Neural cell (in vitro differentiated cells): ENCODE measurements around the gene NUP50.

Experiments
- EP300 ChIP-seq: fragments of 450-650 bp; conservative IDR thresholded peaks from 2 replicates; pipeline ENCODE4 v1.6.1; 2014; ENCODE audit warnings: antibody characterized with exemption, mild to moderate bottlenecking, moderate library complexity; ENCODE audit not compliant: poor library complexity, severe bottlenecking
- EZH2 ChIP-seq: fragments of 200-600, 300-800 bp; shearing (Covaris generic), sonication (generic); IDR thresholded peaks from 2 replicates; pipeline ENCODE4 v1.6.1; 2014; ENCODE audit warnings: antibody characterized with exemption, low read length, borderline replicate concordance, mild to moderate bottlenecking; ENCODE audit not compliant: insufficient read depth, poor library complexity, severe bottlenecking
- POLR2AphosphoS5 ChIP-seq: IDR thresholded peaks from 2 replicates; pipeline ENCODE4 v1.6.1; 2012
- SMC3 ChIP-seq: fragments of 450-650 bp; conservative IDR thresholded peaks from 2 replicates; pipeline ENCODE4 v1.6.1; 2014; ENCODE audit warnings: antibody characterized with exemption, mild to moderate bottlenecking, moderate library complexity; ENCODE audit not compliant: poor library complexity
- TF ChIP-seq, protein P1 (sequence below): fragments of 450-650 bp; IDR thresholded peaks from 2 replicates; pipeline ENCODE4 v1.5.1; 2014; ENCODE audit warnings: antibody characterized with exemption, mild to moderate bottlenecking, moderate library complexity; ENCODE audit not compliant: poor library complexity, severe bottlenecking
- TF ChIP-seq, protein P2 (sequence below): IDR thresholded peaks from 2 replicates; pipeline ENCODE4 v1.6.1; 2012; ENCODE audit warnings: borderline replicate concordance

DNA sequence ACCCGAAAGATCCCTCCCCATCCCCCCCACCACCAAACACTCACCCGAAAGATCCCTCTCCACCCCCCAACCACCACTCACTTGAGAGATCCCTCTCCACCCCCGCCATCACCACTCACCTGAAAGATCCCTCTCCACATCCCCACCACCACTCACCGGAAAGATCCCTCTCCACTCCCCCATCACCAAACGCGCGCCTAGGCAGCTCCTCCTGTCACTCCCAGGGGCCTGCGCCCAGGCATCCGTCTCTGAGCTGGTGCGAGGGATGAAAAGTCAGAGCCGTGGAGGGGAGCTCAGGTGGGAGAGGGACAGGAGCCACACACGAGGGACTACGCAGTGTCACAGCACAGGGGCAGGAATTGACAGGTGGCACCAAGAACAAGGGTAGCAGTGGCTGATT lies 65.5 kb downstream of the NUP50 start:
- TF ChIP-seq, protein P1, sequence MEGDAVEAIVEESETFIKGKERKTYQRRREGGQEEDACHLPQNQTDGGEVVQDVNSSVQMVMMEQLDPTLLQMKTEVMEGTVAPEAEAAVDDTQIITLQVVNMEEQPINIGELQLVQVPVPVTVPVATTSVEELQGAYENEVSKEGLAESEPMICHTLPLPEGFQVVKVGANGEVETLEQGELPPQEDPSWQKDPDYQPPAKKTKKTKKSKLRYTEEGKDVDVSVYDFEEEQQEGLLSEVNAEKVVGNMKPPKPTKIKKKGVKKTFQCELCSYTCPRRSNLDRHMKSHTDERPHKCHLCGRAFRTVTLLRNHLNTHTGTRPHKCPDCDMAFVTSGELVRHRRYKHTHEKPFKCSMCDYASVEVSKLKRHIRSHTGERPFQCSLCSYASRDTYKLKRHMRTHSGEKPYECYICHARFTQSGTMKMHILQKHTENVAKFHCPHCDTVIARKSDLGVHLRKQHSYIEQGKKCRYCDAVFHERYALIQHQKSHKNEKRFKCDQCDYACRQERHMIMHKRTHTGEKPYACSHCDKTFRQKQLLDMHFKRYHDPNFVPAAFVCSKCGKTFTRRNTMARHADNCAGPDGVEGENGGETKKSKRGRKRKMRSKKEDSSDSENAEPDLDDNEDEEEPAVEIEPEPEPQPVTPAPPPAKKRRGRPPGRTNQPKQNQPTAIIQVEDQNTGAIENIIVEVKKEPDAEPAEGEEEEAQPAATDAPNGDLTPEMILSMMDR: no peak
- TF ChIP-seq EZH2 (no peak), POLR2AphosphoS5 (no peak), SMC3 (no peak), EP300 (no peak)
- TF ChIP-seq, protein P2, sequence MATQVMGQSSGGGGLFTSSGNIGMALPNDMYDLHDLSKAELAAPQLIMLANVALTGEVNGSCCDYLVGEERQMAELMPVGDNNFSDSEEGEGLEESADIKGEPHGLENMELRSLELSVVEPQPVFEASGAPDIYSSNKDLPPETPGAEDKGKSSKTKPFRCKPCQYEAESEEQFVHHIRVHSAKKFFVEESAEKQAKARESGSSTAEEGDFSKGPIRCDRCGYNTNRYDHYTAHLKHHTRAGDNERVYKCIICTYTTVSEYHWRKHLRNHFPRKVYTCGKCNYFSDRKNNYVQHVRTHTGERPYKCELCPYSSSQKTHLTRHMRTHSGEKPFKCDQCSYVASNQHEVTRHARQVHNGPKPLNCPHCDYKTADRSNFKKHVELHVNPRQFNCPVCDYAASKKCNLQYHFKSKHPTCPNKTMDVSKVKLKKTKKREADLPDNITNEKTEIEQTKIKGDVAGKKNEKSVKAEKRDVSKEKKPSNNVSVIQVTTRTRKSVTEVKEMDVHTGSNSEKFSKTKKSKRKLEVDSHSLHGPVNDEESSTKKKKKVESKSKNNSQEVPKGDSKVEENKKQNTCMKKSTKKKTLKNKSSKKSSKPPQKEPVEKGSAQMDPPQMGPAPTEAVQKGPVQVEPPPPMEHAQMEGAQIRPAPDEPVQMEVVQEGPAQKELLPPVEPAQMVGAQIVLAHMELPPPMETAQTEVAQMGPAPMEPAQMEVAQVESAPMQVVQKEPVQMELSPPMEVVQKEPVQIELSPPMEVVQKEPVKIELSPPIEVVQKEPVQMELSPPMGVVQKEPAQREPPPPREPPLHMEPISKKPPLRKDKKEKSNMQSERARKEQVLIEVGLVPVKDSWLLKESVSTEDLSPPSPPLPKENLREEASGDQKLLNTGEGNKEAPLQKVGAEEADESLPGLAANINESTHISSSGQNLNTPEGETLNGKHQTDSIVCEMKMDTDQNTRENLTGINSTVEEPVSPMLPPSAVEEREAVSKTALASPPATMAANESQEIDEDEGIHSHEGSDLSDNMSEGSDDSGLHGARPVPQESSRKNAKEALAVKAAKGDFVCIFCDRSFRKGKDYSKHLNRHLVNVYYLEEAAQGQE: no peak
